Activated B cell treated with CpG ODN at 0.5 μM for 24 hours (primary cell): ENCODE results near the gene LRRC47. TPM values are rescaled to one million over a fixed set of nuclear protein-coding genes. Genes with fewer than 3 reads are reported as not detected.

Source experiments
- ATAC-seq: fragments of 200-7000 bp; cut with Tn5 transposase; one replicate; pipeline ENCODE4 v1.10.0; 2021; ENCODE audit warnings: low read depth, mild to moderate bottlenecking, moderate library complexity
- CTCF ChIA-PET: fragments of 350-600 bp; sonication (Branson Sonifier 250); formaldehyde crosslinking; loops from one replicate; lab custom pipeline; 2021; ENCODE audit warnings: antibody characterized with exemption; lab: Charles Lee
- POLR2A ChIA-PET: fragments of 350-600 bp; sonication (Branson Sonifier 250); formaldehyde crosslinking; loops from one replicate; lab custom pipeline; 2021; ENCODE audit warnings: antibody characterized with exemption; lab: Charles Lee
- DNase-seq: peaks from one replicate; pipeline ENCODE4 v3.0.0; 2022
- H3K27ac Mint-ChIP-seq: one replicate; pipeline ENCODE4 v1.8.0; 2020; ENCODE audit warnings: mixed read lengths
- H3K27me3 Mint-ChIP-seq: one replicate; pipeline ENCODE4 v1.8.0; 2021; ENCODE audit warnings: mixed read lengths
- H3K36me3 Mint-ChIP-seq: one replicate; pipeline ENCODE4 v1.8.0; 2021; ENCODE audit warnings: low read depth, mixed read lengths
- H3K4me1 Mint-ChIP-seq: one replicate; pipeline ENCODE4 v1.8.0; 2021; ENCODE audit warnings: mixed read lengths
- H3K4me3 Mint-ChIP-seq: one replicate; pipeline ENCODE4 v1.8.0; 2020; ENCODE audit warnings: mild to moderate bottlenecking, mixed read lengths
- H3K9me3 Mint-ChIP-seq: one replicate; pipeline ENCODE4 v1.8.0; 2020; ENCODE audit warnings: mixed read lengths
- intact Hi-C: fragments of 100-400 bp; cut with micrococcal nuclease; formaldehyde crosslinking; loops from one replicate; pipeline ENCODE4 v1.15.1; 2024
- total RNA-seq: library from RNA; stranded (reverse); gene quantifications from 2 replicates; pipeline ENCODE4 v1.2.3, GENCODE V29; 2022
- TF ChIP-seq, protein P1 (sequence below): fragments of 200-600 bp; IDR thresholded peaks from one replicate; pipeline ENCODE4 v1.8.0; 2022; ENCODE audit warnings: antibody characterized with exemption, mild to moderate bottlenecking

LRRC47 gene
- total RNA-seq, 1 donor from 2014 or later = 43.3 TPM

DNA sequence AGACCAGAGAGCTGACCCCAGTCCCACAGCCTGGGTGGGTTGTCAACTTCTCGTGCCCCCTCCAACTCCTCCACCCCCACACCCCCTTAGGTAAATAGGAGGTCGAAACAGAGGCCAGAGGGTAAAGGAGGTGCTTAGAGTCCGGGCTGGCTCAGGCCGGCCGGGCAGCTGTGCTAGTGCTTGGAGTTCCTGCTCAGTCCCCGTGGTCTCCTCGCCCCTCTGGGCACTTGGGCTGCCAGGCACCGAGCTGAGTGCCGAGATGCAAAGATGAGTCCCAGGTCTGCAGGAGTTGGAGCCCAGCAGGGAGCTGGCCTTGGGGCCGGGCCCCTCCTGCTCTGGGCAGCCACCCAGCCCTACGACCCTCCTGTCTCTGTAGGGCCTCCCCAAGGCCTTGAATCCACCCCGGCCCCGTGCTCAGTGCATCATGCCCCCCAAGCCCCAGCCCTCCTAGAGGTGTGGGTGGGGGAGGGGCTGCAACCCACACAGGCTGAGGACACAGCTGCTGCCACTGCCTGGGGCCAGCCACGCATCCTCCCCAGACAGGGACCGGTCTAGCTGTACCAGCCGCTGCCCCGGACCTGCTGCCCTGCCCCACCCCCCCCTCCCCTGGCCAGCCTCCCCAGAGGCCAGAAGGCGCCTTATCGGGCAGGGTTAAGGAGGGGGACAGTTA, 21.9 kb downstream of the LRRC47 start:
- no peaks in the 10 kb centered on the region for H3K27me3 Mint-ChIP-seq
- ATAC-seq (no peak), DNase-seq (no peak)
- no peak overlapping the region for H3K27ac Mint-ChIP-seq
- TF ChIP-seq, protein P1, sequence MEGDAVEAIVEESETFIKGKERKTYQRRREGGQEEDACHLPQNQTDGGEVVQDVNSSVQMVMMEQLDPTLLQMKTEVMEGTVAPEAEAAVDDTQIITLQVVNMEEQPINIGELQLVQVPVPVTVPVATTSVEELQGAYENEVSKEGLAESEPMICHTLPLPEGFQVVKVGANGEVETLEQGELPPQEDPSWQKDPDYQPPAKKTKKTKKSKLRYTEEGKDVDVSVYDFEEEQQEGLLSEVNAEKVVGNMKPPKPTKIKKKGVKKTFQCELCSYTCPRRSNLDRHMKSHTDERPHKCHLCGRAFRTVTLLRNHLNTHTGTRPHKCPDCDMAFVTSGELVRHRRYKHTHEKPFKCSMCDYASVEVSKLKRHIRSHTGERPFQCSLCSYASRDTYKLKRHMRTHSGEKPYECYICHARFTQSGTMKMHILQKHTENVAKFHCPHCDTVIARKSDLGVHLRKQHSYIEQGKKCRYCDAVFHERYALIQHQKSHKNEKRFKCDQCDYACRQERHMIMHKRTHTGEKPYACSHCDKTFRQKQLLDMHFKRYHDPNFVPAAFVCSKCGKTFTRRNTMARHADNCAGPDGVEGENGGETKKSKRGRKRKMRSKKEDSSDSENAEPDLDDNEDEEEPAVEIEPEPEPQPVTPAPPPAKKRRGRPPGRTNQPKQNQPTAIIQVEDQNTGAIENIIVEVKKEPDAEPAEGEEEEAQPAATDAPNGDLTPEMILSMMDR = no peak
- H3K36me3 Mint-ChIP-seq = peaks cover 4% of the 10 kb centered on the region
- CTCF ChIA-PET = no interaction called here
- no peaks in the 10 kb centered on the region for H3K9me3 Mint-ChIP-seq
- intact Hi-C loops = no loop called here
- H3K4me1 Mint-ChIP-seq = peaks cover 18% of the 10 kb centered on the region
- no peak overlapping the region for H3K4me3 Mint-ChIP-seq
- POLR2A ChIA-PET = interaction anchor here (0.7 to 1.6 kb wide), 2 partner anchors 22 to 28 kb away, joined by 3 to 7 read pairs; partner anchors contain the start of gene LRRC47

DNA sequence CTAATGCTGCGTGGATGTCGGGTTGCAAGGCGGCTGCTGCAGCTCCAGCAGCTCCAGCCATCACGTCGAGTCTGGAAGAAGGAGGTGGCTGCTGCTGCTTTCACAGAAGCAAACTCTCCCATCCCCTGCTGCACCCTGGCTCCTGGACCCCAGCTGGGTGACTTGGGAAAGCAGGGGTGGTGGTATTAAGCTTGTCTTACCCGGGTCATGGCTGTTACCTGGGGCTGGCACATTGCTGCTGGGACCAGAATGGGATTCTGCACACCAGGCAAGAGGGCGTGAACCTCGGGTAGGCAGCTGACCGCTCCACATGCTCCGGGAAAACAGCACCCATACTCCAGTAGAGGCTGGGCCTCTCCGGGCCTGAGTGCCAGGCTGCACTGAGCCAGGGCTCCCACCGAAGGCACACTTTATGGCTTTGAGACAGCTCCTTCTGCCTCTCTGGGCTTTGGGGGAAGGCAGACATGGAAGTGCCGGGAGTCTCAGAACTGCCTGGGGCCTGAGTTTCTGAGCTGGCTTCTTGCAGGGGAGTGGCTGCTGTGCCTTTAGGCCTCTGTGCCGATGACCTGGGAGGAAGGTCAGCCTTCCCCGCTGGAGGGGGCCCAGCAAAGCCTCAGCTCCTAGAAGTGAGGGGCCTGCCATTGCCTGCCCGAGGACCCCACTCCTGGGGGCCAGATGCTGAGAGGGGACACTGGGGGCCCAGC, 22.6 kb downstream of the LRRC47 start:
- intact Hi-C loops = no loop called here
- Mint-ChIP-seq H3K27me3 (no peaks in the 10 kb centered on the region), H3K4me3 (no peak overlapping the region), H3K36me3 (no peaks in the 10 kb centered on the region), H3K27ac (no peak overlapping the region), H3K4me1 (peaks cover 18% of the 10 kb centered on the region), H3K9me3 (no peaks in the 10 kb centered on the region)
- no peak for ATAC-seq
- ChIA-PET POLR2A (interaction anchor here (0.7 to 1.6 kb wide), 2 partner anchors 22 to 27 kb away, joined by 3 to 7 read pairs; partner anchors contain the start of gene LRRC47), CTCF (interaction anchor here (0.7 kb wide), 1 partner anchor 123 kb away, joined by 3 read pairs; no protein-coding TSS in a partner anchor)
- no peak for DNase-seq
- TF ChIP-seq, protein P1 = no peak

DNA sequence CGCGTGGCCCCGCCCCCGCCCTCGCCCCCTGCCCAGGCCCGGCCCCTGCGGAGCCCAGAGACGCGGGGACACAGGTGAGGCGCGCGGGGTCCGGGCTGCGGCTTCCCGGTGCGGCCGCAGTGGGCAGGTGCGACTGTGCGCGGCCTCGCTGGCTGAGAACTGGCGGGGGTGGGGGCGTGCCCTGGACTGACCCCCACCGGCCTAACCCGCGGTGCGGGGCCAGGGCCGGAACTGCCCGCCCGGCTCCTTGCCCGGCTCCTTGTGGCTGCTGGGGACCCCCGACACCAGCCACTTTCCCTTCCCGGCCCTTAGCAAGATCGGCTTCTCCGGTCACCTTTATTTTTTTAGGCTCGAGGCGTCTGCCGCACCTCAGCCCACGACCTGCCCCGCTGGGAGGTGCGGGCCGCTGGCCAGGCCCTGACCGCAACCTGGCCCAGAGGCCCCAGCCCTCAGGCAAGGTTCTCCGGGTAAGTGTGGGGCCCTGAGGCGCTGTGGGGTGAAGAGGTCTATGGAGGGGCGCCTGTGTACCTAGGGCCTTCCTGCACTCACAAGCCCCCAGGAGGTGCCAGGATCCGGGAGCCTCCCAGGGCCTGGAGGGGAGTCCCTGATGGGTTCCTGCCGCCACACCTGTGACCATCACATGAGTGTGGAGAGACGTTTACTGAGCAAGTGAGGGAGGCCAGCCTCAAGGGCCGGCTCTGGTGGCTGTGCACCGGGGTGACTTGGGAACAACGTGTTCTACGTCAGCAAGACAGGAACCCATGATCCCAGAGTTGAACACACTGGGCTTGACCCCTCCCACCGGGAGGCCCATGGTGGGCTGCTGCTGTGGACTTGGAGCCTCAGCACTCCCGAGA, 23.4 kb downstream of the LRRC47 start, which contains the start of gene SMIM1:
TSS of gene SMIM1 (plus strand) at position 35 of the 857 bp plus-strand sequence. CDS start 2,625 bp downstream, outside the sequence.
- DNase-seq (no peak), ATAC-seq (no peak)
- TF ChIP-seq, protein P1 = no peak
- H3K9me3 Mint-ChIP-seq = no peaks in the 10 kb centered on the region
- H3K27me3 Mint-ChIP-seq = no peaks in the 10 kb centered on the region
- peak within 1 kb of the TSS; percentile 76 for H3K4me3 Mint-ChIP-seq
- no peaks in the 10 kb centered on the region for H3K36me3 Mint-ChIP-seq
- intact Hi-C loops = loop anchor here (1.0 kb wide), 3 partner anchors 23 to 127 kb away; partner anchors contain the start of genes C1orf174 and LRRC47
- H3K4me1 Mint-ChIP-seq = peaks cover 18% of the 10 kb centered on the region
- ChIA-PET POLR2A (interaction anchor here (1.6 kb wide), 1 partner anchor 23 kb away, joined by 7 read pairs; the partner anchor contains the start of gene LRRC47), CTCF (interaction anchor here (0.7 kb wide), 1 partner anchor 124 kb away, joined by 3 read pairs; no protein-coding TSS in a partner anchor)
- H3K27ac Mint-ChIP-seq = no peak within 1 kb of the TSS

DNA sequence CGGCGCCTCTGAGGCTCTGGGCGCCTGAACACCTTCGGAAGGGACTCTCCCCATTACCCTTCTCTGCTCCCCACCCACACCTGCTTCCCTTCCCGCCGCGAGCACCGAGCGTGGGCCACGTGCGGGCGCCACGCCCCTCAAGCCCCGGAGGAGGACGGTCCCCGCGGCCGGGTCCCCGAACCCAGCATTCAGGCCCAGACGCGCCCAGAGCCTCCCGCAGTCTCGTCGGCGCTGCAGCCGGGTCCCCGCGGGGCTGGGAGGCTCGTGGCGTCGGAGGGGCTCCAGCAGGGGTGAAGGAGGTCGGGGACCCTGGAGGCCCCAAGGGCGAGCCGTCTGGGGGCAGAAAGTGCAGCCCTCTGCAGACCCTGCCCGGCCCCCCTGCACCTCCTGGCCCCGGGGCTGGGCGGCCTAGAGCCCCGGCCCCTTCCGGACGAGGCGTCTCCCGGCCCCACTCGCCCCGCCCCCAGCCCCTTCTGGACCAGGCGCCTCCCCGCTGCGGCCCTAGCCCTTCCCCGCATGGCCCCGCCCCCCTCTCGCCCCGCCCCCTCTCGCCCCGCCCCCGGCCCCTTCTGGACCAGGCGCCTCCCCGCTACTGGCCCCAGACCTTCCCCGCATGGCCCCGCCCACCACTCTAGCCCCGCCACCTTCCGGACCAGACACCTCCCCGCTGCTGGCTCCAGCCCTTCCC, 24.1 kb downstream of the LRRC47 start:
- TF ChIP-seq, protein P1 = no peak
- DNase-seq (peak; percentile 87), ATAC-seq (peak; percentile 89)
- ChIA-PET CTCF (no interaction called here), POLR2A (interaction anchor here (1.2 to 1.4 kb wide), 2 partner anchors 24 to 127 kb away, joined by 4 to 8 read pairs; partner anchors contain the start of genes C1orf174 and LRRC47)
- Mint-ChIP-seq H3K4me3 (peak overlapping the region; percentile 76), H3K27me3 (peaks cover 5% of the 10 kb centered on the region), H3K9me3 (no peaks in the 10 kb centered on the region), H3K27ac (no peak overlapping the region), H3K36me3 (no peaks in the 10 kb centered on the region), H3K4me1 (peaks cover 18% of the 10 kb centered on the region)
- intact Hi-C loops = loop anchor here (1.0 kb wide), 3 partner anchors 24 to 128 kb away; partner anchors contain the start of genes C1orf174 and LRRC47
